ENCODE data around the gene ECE1.

ECE1 gene

DNA sequence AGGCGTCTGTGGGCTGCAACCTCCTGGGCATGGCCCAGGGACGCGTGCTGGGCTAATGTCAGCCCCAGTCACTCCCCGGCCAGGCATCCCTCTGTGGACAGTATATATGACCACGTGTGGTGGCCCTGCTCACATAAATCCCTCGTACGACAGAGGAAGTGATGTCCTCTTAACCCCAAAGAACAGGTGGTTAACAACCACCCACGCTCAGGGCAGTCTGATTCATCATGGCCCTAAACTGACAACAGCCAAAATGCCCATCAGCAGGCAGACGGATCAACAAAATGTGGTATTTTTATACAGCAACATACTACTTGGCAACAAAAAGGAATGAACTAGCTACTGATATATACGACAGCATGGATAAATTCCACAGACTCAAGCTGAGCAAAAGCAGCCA, 51.0 kb downstream of the ECE1 start:
- Histone ChIP-seq H3F3A (ENCODE audit: insufficient read depth) (no peaks in the 10 kb centered on the region), H3K79me2 (ENCODE audit: insufficient read depth, low read length) (no peaks in the 10 kb centered on the region), H3K9me2 (replicated peaks; ENCODE audit: insufficient read depth, low read length) (no peaks in the 10 kb centered on the region), H3K4me2 (ENCODE audit: low read depth, low read length, poor library complexity, severe bottlenecking) (no peak overlapping the region), H3K36me3 (ENCODE audit: low read length) (no peaks in the 10 kb centered on the region), H3K9ac (ENCODE audit: low read length) (no peak overlapping the region), H2AFZ (ENCODE audit: low read depth, low read length, severe bottlenecking) (no peak overlapping the region), H3K27me3 (ENCODE audit: low read length) (no peaks in the 10 kb centered on the region), H3K27ac (ENCODE audit: low read depth, low read length) (no peak overlapping the region), H3K9me3 (ENCODE audit: insufficient read depth, low read length) (no peaks in the 10 kb centered on the region), H4K20me1 (ENCODE audit: low read depth, low read length) (no peaks in the 10 kb centered on the region), H3K4me3 (ENCODE audit: insufficient read depth, low read length, poor library complexity, severe bottlenecking) (no peak overlapping the region)
- TF ChIP-seq, protein P1, sequence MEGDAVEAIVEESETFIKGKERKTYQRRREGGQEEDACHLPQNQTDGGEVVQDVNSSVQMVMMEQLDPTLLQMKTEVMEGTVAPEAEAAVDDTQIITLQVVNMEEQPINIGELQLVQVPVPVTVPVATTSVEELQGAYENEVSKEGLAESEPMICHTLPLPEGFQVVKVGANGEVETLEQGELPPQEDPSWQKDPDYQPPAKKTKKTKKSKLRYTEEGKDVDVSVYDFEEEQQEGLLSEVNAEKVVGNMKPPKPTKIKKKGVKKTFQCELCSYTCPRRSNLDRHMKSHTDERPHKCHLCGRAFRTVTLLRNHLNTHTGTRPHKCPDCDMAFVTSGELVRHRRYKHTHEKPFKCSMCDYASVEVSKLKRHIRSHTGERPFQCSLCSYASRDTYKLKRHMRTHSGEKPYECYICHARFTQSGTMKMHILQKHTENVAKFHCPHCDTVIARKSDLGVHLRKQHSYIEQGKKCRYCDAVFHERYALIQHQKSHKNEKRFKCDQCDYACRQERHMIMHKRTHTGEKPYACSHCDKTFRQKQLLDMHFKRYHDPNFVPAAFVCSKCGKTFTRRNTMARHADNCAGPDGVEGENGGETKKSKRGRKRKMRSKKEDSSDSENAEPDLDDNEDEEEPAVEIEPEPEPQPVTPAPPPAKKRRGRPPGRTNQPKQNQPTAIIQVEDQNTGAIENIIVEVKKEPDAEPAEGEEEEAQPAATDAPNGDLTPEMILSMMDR (IDR thresholded peaks at IDR 0.05; ENCODE audit: insufficient read depth, low read length, poor library complexity, severe bottlenecking), result no peak
- no peak for TF ChIP-seq EZH2phosphoT487 (conservative IDR thresholded peaks at IDR 0.05; ENCODE audit: low read length)

DNA sequence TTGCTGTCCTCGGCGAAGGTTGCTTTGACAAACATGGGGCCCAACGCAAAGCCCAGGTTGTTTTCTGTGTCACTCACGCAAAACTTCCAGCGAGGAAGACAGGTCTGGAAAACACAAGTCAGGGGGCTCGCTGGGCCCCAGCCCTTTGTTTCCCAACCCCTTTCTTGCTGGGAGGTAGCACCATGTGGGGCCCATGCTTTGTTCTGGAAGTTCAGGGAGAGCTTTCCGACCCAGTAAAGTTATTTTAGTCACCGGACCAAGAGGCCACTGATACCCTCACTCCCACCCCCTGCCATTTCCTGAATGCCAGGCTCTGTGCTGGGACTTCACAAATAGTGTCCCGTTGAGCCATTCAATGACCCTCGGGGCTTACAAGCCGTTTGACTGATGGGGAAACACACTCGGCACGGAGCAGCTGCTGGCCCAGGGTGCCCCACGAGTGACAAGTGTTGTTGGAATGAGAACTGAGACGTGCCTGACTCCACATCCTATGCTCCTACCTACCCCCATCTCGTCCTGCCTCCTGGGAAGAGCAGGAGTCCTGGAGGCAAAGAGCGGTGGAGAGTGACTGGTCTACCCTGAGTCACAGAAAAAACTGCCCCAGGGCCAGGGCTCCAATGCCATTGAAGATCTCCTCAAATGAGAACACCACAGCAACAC, 52.0 kb downstream of the ECE1 start:
- Histone ChIP-seq H4K20me1 (ENCODE audit: low read depth, low read length) (no peaks in the 10 kb centered on the region), H3F3A (ENCODE audit: insufficient read depth) (no peaks in the 10 kb centered on the region), H3K27me3 (ENCODE audit: low read length) (no peaks in the 10 kb centered on the region), H3K36me3 (ENCODE audit: low read length) (no peaks in the 10 kb centered on the region), H3K79me2 (ENCODE audit: insufficient read depth, low read length) (no peaks in the 10 kb centered on the region), H3K27ac (ENCODE audit: low read depth, low read length) (no peak overlapping the region), H3K9me3 (ENCODE audit: insufficient read depth, low read length) (no peaks in the 10 kb centered on the region), H3K4me3 (ENCODE audit: insufficient read depth, low read length, poor library complexity, severe bottlenecking) (no peak overlapping the region), H3K4me2 (ENCODE audit: low read depth, low read length, poor library complexity, severe bottlenecking) (no peak overlapping the region), H3K9me2 (replicated peaks; ENCODE audit: insufficient read depth, low read length) (no peaks in the 10 kb centered on the region), H3K9ac (ENCODE audit: low read length) (no peak overlapping the region), H2AFZ (ENCODE audit: low read depth, low read length, severe bottlenecking) (no peak overlapping the region)
- TF ChIP-seq EZH2phosphoT487 (conservative IDR thresholded peaks at IDR 0.05; ENCODE audit: low read length), result no peak
- TF ChIP-seq, protein P1 (IDR thresholded peaks at IDR 0.05; ENCODE audit: insufficient read depth, low read length, poor library complexity, severe bottlenecking), result no peak

DNA sequence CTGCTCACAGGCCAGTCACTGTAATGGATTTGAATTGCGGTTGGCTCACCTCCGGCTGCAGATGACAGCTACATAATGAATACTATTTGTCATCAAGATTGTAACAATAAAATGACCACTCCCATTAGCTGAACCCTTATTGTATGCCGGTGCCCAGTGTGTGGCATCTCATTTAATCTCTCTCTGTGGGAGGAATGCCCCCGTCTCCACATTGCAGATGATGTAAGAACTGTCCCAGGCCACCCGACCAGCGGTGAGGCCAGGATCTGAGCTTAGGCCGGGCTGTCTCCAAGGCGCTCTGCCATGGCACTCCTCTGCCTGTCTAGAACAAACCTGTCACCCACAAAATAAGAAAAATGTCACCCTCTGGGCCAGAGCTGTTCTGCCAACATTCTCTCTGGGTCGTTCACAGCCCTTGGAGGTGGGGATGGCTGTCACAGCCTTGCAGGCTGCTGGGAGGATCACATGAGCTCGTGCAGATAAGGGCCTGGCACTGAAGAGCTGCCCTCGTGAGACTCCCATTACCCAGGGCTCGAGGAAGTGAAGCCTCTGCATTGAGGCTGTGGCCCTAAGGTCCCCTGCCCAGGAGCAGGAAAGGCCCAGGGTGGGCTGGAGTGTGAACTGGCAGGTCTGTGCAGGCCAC, 52.7 kb downstream of the ECE1 start:
- Histone ChIP-seq H3K36me3 (ENCODE audit: low read length) (no peaks in the 10 kb centered on the region), H3K4me2 (ENCODE audit: low read depth, low read length, poor library complexity, severe bottlenecking) (no peak overlapping the region), H3K27ac (ENCODE audit: low read depth, low read length) (no peak overlapping the region), H3K4me3 (ENCODE audit: insufficient read depth, low read length, poor library complexity, severe bottlenecking) (no peak overlapping the region), H3F3A (ENCODE audit: insufficient read depth) (no peaks in the 10 kb centered on the region), H3K79me2 (ENCODE audit: insufficient read depth, low read length) (no peaks in the 10 kb centered on the region), H2AFZ (ENCODE audit: low read depth, low read length, severe bottlenecking) (no peak overlapping the region), H4K20me1 (ENCODE audit: low read depth, low read length) (no peaks in the 10 kb centered on the region), H3K27me3 (ENCODE audit: low read length) (no peaks in the 10 kb centered on the region), H3K9me2 (replicated peaks; ENCODE audit: insufficient read depth, low read length) (no peaks in the 10 kb centered on the region), H3K9ac (ENCODE audit: low read length) (no peak overlapping the region), H3K9me3 (ENCODE audit: insufficient read depth, low read length) (no peaks in the 10 kb centered on the region)
- no peak for TF ChIP-seq EZH2phosphoT487 (conservative IDR thresholded peaks at IDR 0.05; ENCODE audit: low read length)
- TF ChIP-seq, protein P1 (IDR thresholded peaks at IDR 0.05; ENCODE audit: insufficient read depth, low read length, poor library complexity, severe bottlenecking), result no peak

All from SU-DHL-6 (cell line).